Uterus (tissue), 2 donors: ENCODE data around the gene KCND2.

Experiments
- CTCF ChIP-seq, 4 experiments: fragments of 200-600 bp in 2 of 4; fragments of 450-650 bp in 2 of 4; sonication (generic) in 2 of 4; IDR thresholded peaks; one replicate each; pipeline ENCODE4 v1.5.1; 2016 to 2019; ENCODE audit warnings: antibody characterized with exemption in 4 of 4, mild to moderate bottlenecking in 2 of 4, moderate library complexity in 1 of 4
- POLR2A ChIP-seq, 2 donors: fragments of 450-650 bp; IDR thresholded peaks; one replicate each; pipeline ENCODE4 v1.6.1; 2016; ENCODE audit warnings: antibody characterized with exemption in 2 of 2, mild to moderate bottlenecking in 1 of 2, moderate library complexity in 1 of 2

GRCh38 chr7:120611975-120612374 lies 339.0 kb downstream of the KCND2 start:
- TF ChIP-seq CTCF (IDR thresholded peaks at IDR 0.05) (no peak), POLR2A (IDR thresholded peaks at IDR 0.05) (no peak)
